Renal pelvis (tissue), 4 donors: ENCODE measurements around the gene TTC9. TPM values are rescaled to one million over a fixed set of nuclear protein-coding genes. Genes with fewer than 3 reads are reported as not detected.
A peak's percentile ranks its signal among the peaks of the same experiment; 100 is the strongest.

Experiments
- DNase-seq: peaks from one replicate; pipeline ENCODE4 v3.0.0-alpha.2; 2013
- polyA plus RNA-seq, 3 donors: library from polyadenylated mRNA; unstranded; fragments of 120-200 nt; gene quantifications; one replicate each; pipeline ENCODE4 v1.2.1, GENCODE V29; 2013; ENCODE audit not compliant: insufficient read length in 3 of 3

Gene TTC9
- polyA plus RNA-seq, 3 donors, result 3.5 to 4.1 (median 4.1) TPM

DNA sequence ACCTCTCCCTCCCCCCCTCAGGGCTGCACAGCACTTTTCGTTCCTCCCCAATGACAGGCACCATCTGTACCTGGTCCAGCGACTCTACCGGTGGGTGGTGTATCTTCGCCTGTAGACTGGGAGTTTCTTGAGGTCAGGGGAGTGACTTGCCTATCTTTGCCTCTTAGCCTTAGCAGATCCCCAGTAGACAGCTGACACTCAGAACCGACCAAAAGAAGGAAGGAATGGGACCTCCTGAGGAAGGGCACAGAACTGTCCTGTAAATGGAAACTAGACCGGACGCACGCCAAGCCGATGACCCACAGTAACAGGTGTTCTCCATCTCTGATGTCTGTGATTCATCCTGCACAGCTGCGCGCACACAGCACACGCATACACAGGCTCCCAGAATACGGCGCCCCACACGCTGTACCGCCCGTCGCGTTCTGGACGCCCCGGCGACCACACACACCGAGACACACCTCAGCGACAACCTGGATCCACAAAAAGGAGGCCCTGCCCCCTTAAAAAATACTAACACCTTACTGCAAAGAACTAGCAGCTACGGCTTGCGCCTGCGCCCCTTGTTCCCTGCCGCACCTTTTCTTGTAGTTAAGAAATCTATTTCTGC, 673 bp upstream of the TTC9 start:
- peak; percentile 26 for DNase-seq

DNA sequence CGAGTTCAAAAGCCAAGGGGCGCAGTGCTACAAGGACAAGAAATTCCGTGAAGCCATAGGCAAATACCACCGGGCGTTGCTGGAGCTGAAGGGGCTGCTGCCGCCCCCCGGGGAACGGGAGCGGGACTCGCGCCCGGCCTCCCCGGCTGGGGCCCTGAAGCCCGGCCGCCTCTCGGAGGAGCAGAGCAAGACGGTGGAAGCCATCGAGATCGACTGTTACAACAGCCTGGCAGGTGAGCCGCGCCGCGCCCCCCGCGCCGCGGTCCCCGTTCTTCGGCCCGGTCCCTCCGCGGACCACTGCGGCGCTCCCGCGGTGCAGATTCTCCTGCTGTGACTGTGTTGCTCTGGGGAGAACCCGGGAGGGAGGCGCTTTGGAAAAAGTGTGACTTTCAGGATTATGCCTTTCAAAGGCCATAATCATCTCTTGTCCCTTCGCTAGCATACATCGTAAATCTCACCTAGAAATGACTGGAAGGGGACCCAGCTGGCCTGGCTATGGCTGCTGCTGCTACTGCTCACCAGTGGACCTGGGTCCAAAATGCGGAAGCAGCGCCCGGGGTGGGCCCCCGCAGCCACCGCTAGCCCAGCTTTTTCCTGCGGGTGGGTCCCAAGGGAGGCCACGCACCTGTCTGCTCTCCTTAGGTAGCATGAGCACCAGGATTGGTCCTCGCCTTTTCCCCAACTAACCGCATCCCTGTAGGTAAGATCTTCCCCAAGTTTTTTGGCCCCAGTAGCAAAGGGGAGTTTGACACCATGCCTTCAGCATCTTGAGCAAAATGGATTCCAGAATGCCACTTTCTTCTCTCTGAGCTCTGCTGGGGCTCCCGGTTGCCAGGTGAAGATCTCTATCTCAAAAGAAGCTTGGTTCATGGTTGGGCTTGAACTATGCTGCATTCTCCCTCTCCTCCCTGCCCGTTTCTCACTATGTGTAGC, 853 bp downstream of the TTC9 start:
- peak; percentile 23 for DNase-seq

DNA sequence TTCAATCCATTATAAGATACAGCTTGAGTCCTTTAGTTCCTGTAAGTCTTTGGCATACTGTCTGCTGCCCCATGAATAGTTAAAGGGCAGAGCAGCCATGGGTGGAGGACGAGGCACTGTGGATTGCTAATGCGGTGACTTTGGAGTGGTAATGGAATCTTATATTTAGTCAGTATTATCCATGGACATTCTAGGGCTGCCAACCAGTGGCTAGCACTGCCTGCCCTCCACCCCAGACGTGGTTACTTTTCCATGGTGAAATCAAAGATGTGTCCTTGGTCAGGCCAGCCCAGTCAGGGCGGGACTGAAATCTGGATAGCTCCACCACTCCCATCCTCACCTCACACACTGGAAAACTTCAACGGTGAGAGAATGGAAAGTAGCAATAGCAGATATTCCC, 2.3 kb downstream of the TTC9 start:
- no peak for DNase-seq

DNA sequence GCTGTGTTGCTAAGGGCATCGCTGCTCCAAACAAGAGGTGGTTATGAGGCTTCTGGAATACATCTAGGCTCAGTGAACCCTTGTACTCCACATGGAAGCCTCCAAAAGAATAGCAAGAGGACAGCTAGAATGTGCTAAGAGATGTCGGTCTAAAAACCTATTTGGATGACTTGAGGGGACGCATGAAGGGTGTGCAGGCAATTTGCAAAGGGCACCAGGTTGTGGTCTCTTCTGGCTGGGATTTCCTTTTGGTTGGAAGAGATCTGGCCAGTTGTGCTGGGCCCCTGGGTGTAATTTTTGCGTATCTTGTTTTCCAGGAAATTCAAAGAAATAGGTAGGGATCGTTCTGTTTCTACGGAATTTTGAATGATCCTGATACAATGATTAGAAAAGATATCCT, 4.2 kb downstream of the TTC9 start:
- DNase-seq, result no peak

DNA sequence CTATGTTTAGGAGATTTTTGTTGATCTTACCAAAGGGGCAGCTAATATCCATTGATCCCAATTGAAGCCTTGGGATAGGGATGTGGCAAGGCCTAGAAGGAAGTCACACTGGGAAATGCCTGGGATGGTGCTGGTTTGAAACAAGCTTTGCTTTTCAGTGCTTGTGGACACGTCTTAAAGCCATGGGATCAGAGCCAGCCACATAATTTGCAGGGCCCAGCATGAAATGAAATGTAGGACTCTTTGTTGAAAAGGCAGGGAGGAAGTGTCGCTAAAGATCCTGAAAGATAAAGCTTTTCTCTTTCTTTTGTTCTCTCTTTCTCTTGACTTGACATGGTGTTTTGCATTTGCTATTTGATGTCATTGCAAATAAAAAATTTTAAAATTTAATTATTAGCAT, 5.0 kb downstream of the TTC9 start:
- no peak for DNase-seq

DNA sequence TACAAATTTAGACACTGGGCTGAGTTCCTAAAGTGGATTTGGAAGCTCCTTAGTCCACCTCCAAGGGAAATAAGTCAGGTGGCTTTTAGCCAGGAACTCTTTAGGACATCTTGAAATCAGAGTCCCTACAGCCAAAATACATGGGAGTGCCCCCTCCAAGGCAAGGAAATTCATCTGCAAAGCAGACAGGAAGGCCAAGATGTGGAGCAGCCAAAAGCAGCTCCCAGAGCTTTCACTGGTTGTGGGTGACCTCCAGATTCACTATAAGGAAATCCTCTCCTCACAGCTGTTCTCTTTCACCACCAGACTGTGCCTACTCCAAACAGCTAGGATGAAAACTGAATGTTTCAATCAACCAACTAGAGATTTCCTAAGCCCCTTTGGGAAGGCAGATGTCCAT, 6.6 kb downstream of the TTC9 start:
- DNase-seq, result no peak

DNA sequence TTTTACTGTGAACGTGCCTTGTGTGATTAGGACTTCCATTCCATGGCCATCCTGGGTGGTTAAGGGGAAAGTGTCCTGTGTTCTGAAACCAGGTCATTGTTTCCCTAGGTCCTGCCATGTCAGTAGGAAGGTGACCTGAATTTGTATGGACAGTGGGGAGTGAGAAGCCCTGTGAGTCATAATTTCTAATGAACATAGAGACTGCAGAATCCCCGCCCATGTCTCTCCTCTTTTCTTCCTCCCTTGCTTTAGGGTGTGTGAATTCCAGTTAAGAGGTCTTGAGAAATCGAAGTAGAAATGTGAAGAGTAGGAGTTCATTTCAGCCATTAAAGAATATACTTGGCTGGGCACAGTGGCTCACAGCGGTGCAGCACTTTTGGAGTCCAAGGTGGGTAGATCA, 8.1 kb downstream of the TTC9 start:
- DNase-seq, result no peak

DNA sequence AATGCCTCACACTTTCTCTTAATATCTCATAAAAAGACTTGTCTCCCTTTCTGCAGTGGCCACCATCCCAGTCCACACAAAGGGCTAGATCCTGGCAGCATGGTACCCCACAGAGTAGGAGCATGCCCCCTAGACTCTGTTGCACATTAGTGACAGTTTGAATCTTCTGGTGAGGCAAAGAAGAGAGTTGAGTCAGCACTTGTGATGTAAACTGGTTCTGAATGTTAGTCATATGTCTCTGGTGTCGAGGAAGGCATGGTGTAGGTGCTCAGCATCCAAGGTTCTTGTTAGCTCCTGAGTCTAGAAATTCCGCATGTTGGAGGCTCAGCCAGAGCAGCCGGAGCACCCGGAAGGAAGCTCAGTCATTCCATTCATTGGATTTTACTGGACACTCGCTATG, 9.8 kb downstream of the TTC9 start:
- DNase-seq, result no peak

DNA sequence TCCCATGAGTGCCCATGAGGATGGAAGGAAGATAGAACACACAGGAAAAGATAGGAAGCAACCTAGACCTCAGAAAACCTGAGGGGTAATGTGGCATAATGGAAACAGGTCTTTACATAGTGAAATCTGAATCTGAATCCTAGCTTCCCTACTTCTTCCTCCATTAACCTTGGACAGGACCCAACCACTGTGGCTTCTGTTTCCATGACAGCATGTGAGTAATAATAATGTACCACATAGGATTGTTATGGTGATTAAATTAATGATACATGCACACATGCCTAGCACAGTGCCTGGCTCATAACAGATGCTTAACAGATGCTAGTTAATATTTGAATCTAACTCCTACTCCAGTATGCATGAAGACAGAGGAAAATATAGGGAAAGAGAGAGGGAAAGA, 11.2 kb downstream of the TTC9 start:
- no peak for DNase-seq

DNA sequence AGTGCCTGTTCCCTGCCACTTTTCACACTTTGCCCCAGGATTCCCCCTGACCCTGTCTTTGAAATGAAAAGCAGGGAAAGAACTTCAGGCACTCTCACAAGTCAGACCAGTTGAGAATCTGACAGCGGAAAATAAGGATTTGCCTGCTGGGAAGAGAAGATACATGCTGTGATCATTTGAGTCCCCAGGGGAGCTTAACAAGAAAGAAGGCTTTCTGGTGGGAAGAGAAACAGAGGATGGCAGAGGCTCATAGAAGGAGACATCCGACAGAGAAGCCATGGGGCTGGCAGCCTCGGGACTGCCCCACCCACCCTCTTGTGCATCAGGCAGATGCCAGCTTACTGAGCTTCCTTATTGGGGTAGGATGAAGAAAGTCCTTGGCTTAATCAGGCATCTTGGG, 11.9 kb downstream of the TTC9 start:
- no peak for DNase-seq

DNA sequence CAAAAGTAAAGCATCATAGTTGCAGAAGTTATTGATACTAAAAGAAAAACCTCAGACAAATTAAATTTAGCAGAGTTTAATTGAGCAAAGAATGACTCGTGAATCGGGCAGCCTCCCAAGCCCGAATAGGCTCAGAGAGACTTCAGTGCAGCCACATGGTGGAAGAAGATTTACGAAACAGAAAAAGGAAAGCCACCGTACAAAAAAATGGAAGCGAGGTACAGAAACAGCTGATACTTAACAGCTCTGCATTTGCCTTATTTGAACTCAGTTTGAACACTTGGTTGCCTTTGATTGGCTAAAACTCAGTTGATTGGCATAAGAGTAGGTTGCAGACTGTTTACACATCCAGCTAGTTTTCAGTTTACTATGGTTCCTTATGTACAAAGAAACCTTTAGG, 12.9 kb downstream of the TTC9 start:
- no peak for DNase-seq

DNA sequence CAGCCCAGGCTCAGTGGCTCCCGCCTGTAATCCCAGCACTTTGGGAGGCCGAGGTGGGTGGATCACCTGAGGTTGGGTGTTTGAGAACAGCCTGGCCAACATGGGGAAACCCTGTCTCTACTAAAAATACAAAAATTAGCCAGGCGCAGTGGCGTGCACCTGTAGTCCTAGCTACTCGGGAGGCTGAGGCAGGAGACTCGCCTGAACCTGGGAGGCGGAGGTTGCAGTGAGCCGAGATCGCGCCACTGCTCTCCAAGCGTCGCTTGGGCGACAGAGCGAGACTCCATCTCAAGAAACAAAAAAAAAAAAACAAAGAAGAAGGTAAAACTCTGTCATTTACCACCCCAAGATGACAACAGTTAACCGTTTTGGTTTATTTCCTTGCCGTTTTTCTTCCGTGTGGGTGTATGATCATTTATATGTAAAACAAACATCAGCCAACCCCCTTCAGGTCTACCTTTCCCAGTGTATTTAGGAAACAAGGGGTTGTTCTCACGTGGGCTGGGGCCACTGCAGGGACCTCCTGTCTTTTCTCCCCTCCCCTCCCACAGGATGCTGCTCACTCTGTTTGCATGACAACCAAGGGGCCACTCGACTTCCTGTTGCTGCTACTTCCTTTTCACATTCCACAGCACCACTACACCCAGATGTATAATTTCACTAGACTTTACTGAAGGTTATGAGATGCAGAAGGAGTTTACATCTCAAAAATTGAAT, 13.6 kb downstream of the TTC9 start:
- peak; percentile 16 for DNase-seq

DNA sequence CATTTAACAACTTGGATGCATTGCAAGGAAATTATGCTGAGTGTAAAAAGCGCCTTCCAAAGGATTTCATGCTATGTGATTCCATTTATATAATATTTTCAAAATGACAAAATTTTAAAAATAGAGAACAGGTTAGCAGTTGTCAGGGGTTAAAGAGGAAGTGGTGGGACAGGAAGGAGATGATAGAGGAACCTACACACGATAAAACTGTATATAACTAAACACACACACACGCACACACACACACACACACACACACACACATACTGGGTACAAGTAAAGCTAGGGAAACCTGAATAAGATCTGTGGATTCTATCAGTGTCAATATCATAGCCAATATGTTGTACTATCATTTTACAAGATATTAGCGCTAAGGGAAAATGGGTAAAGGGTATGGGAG, 17.2 kb downstream of the TTC9 start:
- DNase-seq, result no peak

DNA sequence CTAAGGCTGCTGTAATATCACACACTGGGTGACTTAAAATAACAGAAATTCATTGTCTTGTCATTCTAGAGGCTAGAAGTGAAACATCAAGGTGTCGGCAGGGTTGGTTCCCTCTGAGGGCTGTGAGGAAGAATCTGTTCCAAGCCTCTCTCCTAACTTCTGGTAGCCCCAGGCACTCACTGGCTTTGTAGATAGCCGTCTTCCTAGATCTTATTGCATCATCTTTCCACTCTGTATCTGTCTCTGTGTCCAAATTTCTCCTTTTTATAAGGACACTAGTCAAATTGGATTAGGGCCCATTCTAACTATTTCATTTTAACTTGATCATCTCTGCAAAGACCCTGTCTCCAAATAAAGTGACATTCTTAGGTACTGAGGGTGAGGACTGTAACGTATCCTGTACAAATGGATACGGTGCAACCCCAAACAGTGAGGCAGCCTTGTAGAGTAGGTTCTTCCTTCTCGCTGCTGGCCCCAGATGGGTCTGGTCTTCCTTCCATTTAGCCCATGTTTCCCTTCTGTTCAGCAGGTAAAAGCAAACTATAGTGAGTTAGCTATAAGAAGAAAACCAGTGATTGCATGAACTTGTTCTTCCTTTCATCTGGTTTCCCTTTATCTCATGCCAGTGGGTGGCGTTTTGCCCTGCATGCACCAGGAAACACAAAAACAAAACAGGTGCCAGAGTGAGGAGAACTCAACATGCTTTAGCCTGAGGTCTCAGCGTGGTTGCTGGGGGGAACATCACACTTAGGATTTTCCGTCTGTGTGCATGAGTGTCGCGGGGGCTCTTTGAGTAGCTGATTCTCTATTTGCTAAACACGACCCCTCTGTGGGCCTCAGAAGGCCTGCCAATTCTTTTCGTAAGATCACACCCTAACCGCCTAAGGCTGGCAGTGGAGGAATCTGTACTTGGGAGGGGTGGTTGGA, 19.5 kb downstream of the TTC9 start:
- DNase-seq, result no peak

DNA sequence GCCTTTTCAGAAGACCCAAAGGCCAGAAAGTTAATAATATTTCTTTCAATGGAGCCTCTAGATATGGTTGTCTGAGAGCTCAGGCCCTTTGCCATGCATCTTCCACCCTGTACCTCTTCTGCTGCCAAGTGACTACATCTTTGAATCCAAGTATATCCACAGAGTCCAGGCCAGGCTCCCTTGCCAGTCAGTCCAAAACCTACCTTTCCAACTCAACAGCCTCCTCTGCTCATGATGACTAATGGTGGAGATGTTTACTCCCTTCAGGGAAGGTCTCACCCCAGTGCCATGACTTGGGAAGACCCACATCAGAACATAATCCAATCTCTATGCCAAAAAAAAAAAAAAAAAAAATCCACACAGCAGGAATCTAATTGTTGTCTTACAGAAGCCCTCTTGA, 20.4 kb downstream of the TTC9 start:
- no peak for DNase-seq

DNA sequence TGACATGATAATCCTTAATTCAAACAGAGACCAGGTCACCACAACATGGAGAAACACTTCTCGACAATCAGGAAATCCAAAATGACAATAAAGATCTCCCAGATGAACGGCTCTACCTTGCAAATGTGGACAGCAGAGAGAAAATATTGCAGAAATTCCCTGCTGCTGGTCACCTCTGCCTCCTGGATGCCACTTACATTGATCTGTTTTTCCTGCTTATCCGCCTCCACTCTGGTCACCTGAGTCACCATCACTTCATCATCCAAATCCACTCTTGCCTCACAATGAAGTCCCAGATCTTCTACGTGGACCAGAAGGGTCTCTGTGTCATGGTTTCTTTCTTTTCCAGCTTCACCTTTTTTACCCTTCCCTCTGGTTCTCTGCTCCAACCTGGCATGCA, 21.1 kb downstream of the TTC9 start:
- no peak for DNase-seq

DNA sequence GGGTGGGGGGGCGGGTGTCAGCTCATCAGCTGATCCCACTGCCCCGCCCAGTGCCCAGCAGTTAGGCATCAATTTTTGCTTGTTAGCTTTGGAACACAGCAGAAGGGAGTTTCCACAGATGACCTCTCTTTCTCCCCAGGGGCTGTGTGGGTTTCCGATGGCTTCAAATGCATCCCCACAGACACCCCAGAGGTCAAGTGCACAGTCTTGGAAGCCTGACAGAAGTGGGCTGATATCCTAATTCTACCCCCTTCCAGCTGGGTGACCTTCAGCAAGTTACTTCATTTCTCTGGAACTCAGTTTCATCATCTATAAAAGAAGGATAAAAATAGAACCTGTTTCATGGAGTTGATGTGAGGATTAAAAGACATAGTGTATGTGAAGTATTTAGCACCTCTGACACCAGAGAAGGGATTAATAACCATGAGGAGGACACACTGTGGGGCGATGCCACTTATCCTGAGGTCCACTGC, 22.0 kb downstream of the TTC9 start:
- no peak for DNase-seq

DNA sequence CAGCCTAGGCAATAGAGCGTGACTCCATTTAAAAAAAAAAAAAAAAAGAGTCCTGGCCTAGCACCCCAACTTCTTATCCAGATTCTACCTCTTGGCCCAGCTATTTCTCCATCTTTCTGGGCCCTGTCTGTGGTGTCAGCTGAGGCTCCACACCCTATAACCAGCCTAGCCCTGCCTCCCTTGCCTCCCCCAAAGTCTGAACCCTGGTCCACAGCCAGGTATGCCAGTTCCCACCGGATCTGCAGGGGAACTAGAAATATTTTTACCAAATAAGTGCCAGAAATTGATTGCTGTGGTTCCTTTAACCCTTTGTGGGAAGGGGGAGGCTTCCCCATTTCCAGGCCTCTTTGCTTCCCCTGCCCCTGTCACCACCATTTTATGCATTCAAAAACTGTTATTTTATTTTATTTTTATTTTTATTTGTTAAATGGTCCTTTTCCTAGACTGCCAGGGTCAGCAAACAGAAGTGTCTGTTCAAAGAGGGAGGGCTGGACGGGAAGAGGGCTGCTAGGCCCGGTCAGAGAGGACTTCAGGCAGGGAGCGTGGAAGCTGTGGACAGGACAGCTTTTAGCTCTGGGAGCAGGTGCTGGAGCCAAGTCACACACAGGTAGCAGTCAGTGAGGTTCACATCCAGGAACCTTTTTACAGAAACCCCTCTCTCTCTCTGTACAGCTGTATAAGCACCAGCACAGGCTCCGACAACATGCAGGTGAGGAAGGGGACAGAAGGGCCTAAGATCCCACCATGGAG, 23.2 kb downstream of the TTC9 start:
- DNase-seq, result no peak

DNA sequence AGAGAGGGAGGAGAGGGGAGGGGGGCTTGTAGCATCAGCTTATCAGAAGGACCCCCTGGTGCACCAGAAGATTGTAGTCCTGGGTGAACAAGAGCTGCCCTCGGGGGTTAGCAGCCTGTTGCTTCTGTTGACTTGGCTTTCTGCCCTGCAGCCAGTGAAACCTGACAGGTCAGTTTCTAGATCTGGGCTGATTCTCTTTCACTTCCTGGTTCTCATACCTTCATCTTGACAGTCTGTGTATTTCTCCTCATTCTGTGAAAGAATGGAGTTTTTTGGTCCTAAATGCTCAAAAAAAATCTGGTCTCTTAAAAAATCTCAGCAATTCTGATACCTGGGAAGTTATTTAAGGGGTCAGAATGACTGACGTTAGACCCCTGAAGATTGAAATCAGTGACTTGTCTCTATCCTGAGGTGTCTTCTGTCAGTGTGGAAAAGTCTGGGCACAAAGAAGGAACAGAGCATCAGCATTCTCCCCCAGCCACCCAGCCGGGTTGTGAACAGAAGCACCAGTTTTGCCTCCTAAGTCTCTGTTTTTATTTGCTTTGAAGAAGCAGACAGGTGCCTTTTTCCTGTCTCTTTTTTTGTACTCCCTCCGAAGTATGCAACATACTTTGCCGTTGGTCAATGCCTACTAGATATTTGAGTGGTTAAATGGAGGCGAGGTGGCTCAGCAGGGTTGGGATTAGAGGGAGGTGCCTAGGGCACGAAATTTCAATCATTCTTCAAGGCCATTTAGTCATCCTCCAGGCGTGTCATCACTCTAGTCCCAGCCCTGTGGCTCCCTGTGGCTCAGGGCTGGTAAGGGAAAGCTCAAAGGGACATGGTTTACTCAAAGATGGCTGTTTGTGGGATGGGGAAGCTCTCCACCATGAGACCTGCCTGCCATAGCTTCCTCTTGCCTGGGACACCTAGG, 24.0 kb downstream of the TTC9 start:
- DNase-seq, result peak; percentile 4

DNA sequence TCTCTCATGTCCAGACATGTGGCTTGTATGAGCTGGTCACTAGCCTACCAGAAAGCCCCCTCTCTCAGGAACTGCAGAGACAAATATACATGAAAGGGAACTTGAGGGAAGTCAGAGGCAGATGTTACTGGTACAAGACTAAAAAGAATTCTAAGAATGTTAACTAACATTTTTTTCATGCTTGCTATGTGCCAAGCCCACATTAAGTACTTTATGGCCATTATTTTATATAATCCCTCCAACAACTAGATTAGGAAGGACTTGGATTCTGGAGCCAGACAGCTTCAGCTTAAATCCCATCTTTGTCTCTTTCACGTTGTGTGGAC, 24.6 kb downstream of the TTC9 start:
- no peak for DNase-seq
